ENCODE data around the gene TNMD.

DNA sequence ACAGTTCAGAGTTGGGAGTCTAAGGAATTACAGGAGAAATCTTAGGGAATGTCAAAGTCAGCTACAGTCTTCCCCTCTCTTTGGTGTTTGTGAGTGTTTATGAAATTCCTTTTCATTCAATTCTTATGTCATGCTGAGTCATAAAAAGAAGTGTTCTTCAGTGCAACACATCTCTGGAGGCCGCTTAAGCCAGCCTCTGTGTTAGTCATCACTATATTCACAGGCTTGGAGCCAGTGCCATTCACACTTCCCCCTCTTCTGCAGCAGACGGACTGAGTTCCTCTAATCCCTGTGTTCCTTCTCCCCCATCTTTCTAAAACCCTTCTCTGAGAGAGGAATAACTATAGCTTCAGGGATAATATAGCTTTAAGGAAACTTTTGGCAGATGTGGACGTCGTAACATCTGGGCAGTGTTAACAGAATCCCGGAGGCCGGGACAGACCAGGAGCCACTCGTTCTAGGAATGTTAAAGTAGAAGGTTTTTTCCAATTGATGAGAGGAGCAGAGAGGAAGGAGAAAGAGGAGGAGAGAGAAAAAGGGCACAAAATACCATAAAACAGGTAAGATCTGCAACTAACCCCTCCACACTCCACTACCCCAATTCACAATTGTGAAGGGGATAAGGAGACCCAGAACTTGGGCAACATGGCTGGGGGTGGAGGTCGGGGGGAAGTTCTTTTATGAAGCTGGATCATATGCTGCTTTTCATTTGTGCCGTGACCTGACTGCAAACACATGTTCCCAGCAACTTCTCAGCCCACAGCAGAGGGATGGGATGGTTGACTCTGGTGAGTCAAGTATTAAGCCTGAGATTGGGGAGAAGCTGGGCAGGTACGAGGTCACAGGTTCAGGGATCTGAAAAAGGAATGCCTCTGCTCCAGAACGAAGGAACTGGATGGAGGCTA is 59.5 kb downstream of the TNMD start, which contains the start of gene SRPX2:
- TF ChIP-seq GABPA (IDR thresholded peaks at IDR 0.05; ENCODE audit: low read depth) (no peak), ZBTB33 (IDR thresholded peaks at IDR 0.05; ENCODE audit: borderline replicate concordance, low read depth) (no peak), CTCF (IDR thresholded peaks at IDR 0.05) (no peak), TAF1 (IDR thresholded peaks at IDR 0.05; ENCODE audit: borderline replicate concordance, low read depth, low read length) (no peak)
- TF ChIP-seq, protein P1, sequence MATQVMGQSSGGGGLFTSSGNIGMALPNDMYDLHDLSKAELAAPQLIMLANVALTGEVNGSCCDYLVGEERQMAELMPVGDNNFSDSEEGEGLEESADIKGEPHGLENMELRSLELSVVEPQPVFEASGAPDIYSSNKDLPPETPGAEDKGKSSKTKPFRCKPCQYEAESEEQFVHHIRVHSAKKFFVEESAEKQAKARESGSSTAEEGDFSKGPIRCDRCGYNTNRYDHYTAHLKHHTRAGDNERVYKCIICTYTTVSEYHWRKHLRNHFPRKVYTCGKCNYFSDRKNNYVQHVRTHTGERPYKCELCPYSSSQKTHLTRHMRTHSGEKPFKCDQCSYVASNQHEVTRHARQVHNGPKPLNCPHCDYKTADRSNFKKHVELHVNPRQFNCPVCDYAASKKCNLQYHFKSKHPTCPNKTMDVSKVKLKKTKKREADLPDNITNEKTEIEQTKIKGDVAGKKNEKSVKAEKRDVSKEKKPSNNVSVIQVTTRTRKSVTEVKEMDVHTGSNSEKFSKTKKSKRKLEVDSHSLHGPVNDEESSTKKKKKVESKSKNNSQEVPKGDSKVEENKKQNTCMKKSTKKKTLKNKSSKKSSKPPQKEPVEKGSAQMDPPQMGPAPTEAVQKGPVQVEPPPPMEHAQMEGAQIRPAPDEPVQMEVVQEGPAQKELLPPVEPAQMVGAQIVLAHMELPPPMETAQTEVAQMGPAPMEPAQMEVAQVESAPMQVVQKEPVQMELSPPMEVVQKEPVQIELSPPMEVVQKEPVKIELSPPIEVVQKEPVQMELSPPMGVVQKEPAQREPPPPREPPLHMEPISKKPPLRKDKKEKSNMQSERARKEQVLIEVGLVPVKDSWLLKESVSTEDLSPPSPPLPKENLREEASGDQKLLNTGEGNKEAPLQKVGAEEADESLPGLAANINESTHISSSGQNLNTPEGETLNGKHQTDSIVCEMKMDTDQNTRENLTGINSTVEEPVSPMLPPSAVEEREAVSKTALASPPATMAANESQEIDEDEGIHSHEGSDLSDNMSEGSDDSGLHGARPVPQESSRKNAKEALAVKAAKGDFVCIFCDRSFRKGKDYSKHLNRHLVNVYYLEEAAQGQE (IDR thresholded peaks at IDR 0.05; ENCODE audit: low read depth, low read length) = no peak
